ACC112 (cell line): Measurements from ENCODE around the gene TARS1.
"Not testable (repeated sequence)": the region's sequence is repeated elsewhere in the genome, so short reads cannot be mapped to it uniquely, and the experiment has no call there.

ENCODE experiments used
- H2AFZ ChIP-seq: fragments of 200-600 bp; sonication (generic); one replicate; pipeline ENCODE4 v1.6.0; 2017; ENCODE audit warnings: antibody characterized with exemption, low read length; ENCODE audit not compliant: unreplicated experiment
- H3K27ac ChIP-seq: fragments of 200-600 bp; sonication (generic); 2 replicates; pipeline ENCODE4 v1.5.1; 2014; ENCODE audit warnings: low read depth, mild to moderate bottlenecking, antibody characterized with exemption, low read length, moderate library complexity
- H3K27me3 ChIP-seq: fragments of 200-600 bp; sonication (generic); 2 replicates; pipeline ENCODE4 v1.6.1; 2014; ENCODE audit warnings: mild to moderate bottlenecking, antibody characterized with exemption, low read length, moderate library complexity, mixed read lengths; ENCODE audit not compliant: insufficient read depth
- H3K36me3 ChIP-seq: fragments of 200-600 bp; sonication (generic); 2 replicates; pipeline ENCODE4 v1.6.1; 2016; ENCODE audit warnings: mild to moderate bottlenecking, antibody characterized with exemption, low read length, moderate library complexity, mixed read lengths; ENCODE audit not compliant: insufficient read depth
- H3K4me1 ChIP-seq: fragments of 200-600 bp; sonication (generic); one replicate; pipeline ENCODE4 v1.6.1; 2016; ENCODE audit warnings: low read length, mixed read lengths; ENCODE audit not compliant: insufficient read depth, unreplicated experiment, control insufficient read depth
- H3K4me3 ChIP-seq: fragments of 200-600 bp; sonication (generic); 2 replicates; pipeline ENCODE4 v1.5.1; 2014; ENCODE audit warnings: mild to moderate bottlenecking, low read depth, low read length
- H3K79me2 ChIP-seq: fragments of 200-600 bp; sonication (generic); one replicate; pipeline ENCODE4 v1.6.0; 2016; ENCODE audit warnings: low read length; ENCODE audit not compliant: control insufficient read depth, unreplicated experiment, insufficient read depth

TARS1 gene

GRCh38 chr5:33417632-33418031 lies 23.1 kb upstream of the TARS1 start:
- Histone ChIP-seq H3K36me3 (no peaks in the 10 kb centered on the region), H3K79me2 (no peaks in the 10 kb centered on the region), H3K4me3 (no peak overlapping the region), H3K4me1 (peaks cover 5% of the 10 kb centered on the region), H2AFZ (no peak overlapping the region), H3K27me3 (no peaks in the 10 kb centered on the region), H3K27ac (no peak overlapping the region)

DNA sequence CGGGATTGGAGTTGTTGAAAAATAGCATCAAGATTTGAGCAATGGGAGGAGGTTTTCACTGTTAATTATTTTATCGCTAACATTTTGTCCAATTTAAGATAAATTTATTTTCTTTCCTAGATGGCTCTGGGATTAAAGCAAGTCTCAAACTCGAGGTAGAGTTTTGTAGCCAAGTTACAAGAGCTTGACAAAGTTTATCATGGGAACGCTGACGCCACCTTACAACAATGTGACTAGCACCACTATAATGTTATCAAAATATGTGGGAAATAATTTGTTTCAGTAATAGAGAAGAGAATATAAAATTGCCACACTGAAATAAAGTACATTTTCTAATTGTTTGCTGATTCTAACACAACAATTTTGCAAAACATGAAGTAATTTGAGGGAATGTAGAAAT lies 19.8 kb upstream of the TARS1 start:
- Histone ChIP-seq H3K27me3 (no peaks in the 10 kb centered on the region), H3K4me1 (peaks cover 7% of the 10 kb centered on the region), H3K4me3 (no peak overlapping the region), H3K36me3 (no peaks in the 10 kb centered on the region), H3K79me2 (no peaks in the 10 kb centered on the region), H3K27ac (no peak overlapping the region), H2AFZ (no peak overlapping the region)

DNA sequence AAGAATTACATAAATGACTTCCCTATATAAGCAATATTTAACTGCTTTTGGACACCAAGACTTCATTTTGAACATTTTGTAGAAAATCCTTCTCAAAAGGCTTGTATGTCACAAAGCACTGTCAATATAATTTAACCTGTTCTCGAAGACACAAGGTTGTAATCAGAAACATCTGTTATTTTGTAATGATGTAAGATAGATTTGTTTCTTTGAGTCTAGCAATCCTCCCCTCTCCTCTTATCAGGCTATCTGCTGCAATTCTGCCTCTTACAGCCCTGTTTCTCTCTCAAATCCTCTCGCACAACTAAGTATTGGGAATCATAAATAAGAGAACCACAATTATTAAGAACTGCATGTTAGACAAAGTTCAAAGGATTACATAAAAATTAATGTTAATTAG lies 18.6 kb upstream of the TARS1 start:
- Histone ChIP-seq H3K79me2 (no peaks in the 10 kb centered on the region), H2AFZ (peak overlapping the region; percentile 15), H3K27me3 (no peaks in the 10 kb centered on the region), H3K27ac (no peak overlapping the region), H3K36me3 (no peaks in the 10 kb centered on the region), H3K4me1 (peaks cover 7% of the 10 kb centered on the region), H3K4me3 (no peak overlapping the region)

DNA sequence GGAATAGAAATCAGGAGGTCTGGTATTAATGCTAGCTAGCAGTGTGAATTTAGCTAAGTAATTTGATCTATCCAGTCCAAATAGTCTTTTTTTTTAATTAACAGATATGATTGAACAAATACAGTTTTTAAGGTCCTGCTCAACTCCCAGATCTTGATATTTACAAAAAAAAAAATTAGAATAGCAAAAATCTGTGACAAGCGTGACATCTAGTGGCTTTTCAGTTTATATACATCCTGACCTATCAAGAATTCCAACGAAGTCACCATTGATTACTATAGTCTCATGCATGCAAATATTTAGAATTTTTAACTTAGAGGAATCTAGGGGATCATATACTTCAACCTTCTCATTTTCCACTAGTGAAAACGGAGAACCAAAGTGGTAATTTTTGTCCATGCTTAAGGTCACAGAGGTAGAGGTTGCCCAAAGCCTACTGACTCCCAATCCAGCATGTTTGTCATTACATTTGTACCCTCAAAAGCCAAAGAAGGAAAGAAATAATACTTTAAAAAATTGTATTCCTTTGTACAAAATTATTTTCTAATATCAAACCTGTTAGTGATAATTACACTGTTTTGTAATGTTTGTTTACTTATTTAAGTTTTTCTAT lies 17.6 kb upstream of the TARS1 start:
- no peak overlapping the region for H2AFZ ChIP-seq
- no peaks in the 10 kb centered on the region for H3K27me3 ChIP-seq
- no peak overlapping the region for H3K4me3 ChIP-seq
- no peaks in the 10 kb centered on the region for H3K79me2 ChIP-seq
- peaks cover 7% of the 10 kb centered on the region for H3K4me1 ChIP-seq
- H3K36me3 ChIP-seq: no peaks in the 10 kb centered on the region
- H3K27ac ChIP-seq: no peak overlapping the region

DNA sequence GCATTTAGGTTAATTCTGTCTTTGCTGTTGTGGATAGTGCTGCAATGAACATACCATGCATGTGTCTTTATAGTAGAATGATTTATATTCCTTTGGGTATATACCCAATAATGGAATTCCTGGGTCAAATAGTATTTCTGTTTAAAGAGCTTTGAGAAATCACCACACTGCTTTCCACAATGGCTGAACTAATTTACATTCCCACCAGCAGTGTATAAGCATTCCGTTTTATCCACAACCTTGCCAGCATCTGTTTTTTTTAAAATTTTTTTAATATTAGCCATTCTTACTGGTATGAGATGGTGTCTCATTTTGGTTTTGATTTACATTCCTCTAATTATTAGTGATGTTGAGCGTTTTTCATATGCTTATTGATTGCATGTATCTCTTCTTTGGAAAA lies 15.5 kb upstream of the TARS1 start:
- Histone ChIP-seq H3K27ac (no peak overlapping the region), H3K4me1 (peaks cover 7% of the 10 kb centered on the region), H3K36me3 (no peaks in the 10 kb centered on the region), H3K79me2 (no peaks in the 10 kb centered on the region), H3K4me3 (no peak overlapping the region), H2AFZ (no peak overlapping the region), H3K27me3 (no peaks in the 10 kb centered on the region)

DNA sequence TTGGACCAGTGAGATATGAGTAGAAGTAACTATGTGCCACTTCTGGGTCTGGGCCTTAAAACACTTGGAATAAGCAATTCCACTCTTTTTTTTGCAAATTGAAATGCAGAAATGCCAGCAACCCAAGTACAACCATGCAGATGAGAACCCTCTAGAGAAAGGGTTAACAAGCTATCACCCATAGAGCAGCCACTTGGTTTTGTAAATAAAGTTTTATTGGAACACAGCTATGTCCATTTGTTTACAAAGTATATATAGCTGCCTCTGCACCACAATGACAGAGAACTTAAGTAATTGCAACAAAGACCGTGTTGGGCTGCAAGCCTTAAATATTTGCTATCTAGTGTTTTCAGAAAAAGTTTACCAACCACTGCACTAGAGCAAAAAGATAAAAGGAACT lies 9.8 kb upstream of the TARS1 start:
- H3K27ac ChIP-seq: no peak overlapping the region
- no peaks in the 10 kb centered on the region for H3K36me3 ChIP-seq
- H3K27me3 ChIP-seq: no peaks in the 10 kb centered on the region
- no peak overlapping the region for H2AFZ ChIP-seq
- H3K4me3 ChIP-seq: no peak overlapping the region
- H3K79me2 ChIP-seq: no peaks in the 10 kb centered on the region
- H3K4me1 ChIP-seq: peaks cover 5% of the 10 kb centered on the region

- Histone ChIP-seq H3K27ac (no peak overlapping the region), H2AFZ (no peak overlapping the region), H3K4me1 (peaks cover 5% of the 10 kb centered on the region), H3K4me3 (no peak overlapping the region), H3K79me2 (no peaks in the 10 kb centered on the region), H3K27me3 (no peaks in the 10 kb centered on the region), H3K36me3 (no peaks in the 10 kb centered on the region)
These were observed 8.1 kb upstream of the TARS1 start for GRCh38 chr5:33432656-33433055.

- Histone ChIP-seq H3K4me3 (no peak overlapping the region), H3K27me3 (no peaks in the 10 kb centered on the region), H3K79me2 (peaks cover 3% of the 10 kb centered on the region), H2AFZ (no peak overlapping the region), H3K4me1 (peaks cover 5% of the 10 kb centered on the region), H3K36me3 (no peaks in the 10 kb centered on the region), H3K27ac (no peak overlapping the region)
These were observed 7.2 kb upstream of the TARS1 start for GRCh38 chr5:33433303-33434240.

GRCh38 chr5:33435893-33436490 lies 4.8 kb upstream of the TARS1 start:
- not testable (repeated sequence) for H3K27me3 ChIP-seq, H3K36me3 ChIP-seq, H3K4me3 ChIP-seq, H2AFZ ChIP-seq, H3K4me1 ChIP-seq, H3K27ac ChIP-seq
- H3K79me2 ChIP-seq: peaks cover 18% of the 10 kb centered on the region

DNA sequence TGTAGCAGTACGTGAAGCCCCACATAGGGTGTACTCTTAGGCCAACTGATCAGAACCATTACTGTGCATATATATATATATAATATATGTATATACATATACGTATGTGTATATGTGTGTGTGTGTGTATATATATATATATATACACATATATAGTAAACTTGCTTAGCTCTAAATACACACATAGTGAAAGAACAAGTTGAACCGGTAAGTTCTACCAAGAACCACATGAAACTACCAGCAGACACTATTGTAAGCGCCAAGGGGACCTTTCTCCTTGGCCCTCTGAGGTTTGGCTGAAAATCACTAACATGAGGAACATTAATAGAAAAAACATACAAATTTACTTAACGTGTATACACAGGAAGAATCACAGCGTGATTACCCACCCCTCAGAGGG lies 1.8 kb upstream of the TARS1 start:
- Histone ChIP-seq H3K79me2 (peaks cover 47% of the 10 kb centered on the region), H3K27me3 (no peaks in the 10 kb centered on the region), H2AFZ (no peak overlapping the region), H3K36me3 (no peaks in the 10 kb centered on the region), H3K4me1 (peaks cover 6% of the 10 kb centered on the region), H3K4me3 (peak overlapping the region; percentile 82), H3K27ac (0 out of 2 replicates have a peak overlapping the region, but pooled peaks have one; percentile 79)
